HG02763 (cell line): ENCODE measurements around the gene PIEZO2.
"Not testable (repeated sequence)": the region's sequence is repeated elsewhere in the genome, so short reads cannot be mapped to it uniquely, and the experiment has no call there.

Experiments
- ATAC-seq: cut with Tn5 transposase; IDR thresholded peaks from one replicate; pipeline ENCODE4 v1.9.1; 2021; ENCODE audit warnings: mild to moderate bottlenecking, moderate library complexity; ENCODE audit not compliant: unreplicated experiment

Gene PIEZO2

GRCh38 chr18:10851824-10852319 lies 297.5 kb downstream of the PIEZO2 start:
- no peak for ATAC-seq

GRCh38 chr18:10850840-10851239 lies 298.5 kb downstream of the PIEZO2 start:
- no peak for ATAC-seq

DNA sequence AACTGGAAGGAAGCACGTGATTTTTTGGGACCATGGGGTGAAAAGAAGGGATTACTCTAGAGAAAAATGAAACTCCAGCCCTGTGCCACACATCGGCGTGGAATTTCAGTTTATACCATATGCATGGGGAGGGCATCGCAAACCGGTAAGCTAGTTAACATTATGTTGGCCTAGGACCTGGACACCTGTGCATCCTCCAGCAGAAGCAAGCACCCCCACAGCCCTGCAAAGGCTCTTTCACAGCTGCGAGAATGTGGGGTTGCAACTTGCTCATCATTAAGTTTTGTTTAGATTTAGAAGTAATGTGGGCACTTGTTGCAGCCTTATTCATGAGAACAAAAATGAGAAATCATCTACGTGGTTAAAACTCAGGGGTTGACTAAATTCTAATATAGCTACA lies 299.2 kb downstream of the PIEZO2 start:
- ATAC-seq = no peak

- no peak for ATAC-seq
These were observed 301.5 kb downstream of the PIEZO2 start for GRCh38 chr18:10847907-10848306.

GRCh38 chr18:10847408-10847790 lies 302.0 kb downstream of the PIEZO2 start:
- ATAC-seq = no peak

DNA sequence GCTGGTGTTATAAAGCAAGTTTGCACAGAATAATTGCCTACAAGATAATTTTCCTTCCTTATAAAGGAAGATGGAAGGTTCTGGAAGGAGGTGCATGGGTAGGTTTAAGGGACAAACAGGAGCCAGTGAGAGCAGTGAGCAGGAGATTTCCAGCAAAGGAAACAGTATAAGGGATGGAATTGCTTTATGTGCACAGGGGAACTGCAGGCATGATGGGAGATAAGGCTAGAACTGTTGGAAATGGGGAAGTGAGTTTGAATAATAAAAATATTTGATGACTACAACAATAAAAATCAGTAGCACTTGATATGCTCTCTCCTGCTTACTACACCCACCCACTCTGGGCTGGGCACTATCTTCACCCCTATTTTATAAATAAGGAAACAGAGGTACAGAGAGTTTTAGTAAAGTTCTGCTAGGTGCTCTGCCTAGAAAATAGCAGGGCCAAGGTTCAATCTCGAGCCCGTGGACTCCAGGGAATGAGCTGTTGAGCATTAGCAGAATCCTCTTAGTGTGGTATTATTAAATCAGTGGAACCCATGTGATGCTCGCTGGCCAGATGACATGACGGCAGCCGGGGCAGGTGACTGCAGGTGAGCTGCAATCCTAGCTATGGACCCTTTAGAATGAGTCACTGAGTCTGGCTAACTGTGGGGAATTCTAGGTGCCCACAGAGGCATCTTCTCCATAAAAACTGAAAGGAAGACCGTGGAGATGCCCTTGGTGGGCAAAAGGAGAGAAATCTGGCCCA lies 302.5 kb downstream of the PIEZO2 start:
- ATAC-seq = no peak

DNA sequence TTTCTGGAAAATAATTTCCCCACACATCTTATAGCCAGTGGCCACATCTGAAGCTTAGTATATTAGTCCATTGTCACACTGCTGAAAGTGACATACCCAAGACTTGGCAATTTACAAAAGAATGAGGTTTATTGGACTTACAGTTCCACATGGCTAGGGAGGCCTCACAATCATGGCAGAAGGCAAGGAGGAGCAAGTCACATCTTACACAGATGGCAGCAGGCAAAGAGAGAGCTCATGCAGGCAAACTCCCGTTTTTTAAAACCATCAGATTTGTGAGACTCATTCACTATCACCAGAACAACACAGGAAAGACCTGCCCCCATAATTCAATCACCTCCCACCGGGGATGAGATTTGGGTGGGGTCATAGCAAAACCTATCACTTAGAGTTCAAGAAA lies 303.3 kb downstream of the PIEZO2 start:
- not testable (repeated sequence) for ATAC-seq

DNA sequence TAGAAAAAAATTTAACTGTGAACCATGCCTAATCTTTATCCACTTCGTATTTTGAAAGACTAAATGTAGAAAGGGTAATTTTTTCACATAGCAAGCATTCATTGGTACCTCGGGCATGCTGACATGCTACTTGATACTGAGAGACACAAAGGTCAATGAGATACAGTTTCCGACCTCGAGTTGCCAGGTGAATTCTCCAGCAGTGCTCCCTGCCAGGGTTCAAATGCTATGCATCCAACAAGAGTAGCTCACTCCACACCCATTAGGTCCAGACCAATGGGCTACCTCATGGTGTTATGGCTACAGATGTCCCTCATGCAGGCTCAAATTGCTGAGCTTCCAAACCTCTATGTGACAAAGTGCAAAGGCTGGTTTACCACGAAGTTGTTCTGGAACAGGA lies 305.8 kb downstream of the PIEZO2 start:
- no peak for ATAC-seq

GRCh38 chr18:10842861-10843260 lies 306.5 kb downstream of the PIEZO2 start:
- no peak for ATAC-seq

- no peak for ATAC-seq
These were observed 307.0 kb downstream of the PIEZO2 start for GRCh38 chr18:10842371-10842770.

- ATAC-seq = no peak
These were observed 308.2 kb downstream of the PIEZO2 start for GRCh38 chr18:10841203-10841602.

DNA sequence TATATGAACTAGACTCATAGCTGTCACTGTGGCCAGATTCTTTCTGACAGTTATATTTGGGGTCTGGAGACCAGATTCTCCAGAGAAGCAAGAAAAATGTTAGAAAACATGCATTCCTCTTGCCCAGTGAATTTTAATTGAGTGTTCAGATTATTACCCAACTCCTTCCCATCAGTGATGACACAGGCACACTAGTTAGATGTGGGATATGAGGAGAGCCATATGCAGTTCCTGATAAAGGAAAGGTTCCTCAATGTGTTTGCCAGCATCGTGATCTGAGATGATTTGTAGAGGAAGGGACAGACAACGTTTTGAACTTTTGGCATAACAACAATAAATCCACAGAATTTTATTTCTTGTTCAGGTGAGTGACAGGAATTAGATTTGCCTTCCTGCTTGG lies 308.6 kb downstream of the PIEZO2 start:
- no peak for ATAC-seq

DNA sequence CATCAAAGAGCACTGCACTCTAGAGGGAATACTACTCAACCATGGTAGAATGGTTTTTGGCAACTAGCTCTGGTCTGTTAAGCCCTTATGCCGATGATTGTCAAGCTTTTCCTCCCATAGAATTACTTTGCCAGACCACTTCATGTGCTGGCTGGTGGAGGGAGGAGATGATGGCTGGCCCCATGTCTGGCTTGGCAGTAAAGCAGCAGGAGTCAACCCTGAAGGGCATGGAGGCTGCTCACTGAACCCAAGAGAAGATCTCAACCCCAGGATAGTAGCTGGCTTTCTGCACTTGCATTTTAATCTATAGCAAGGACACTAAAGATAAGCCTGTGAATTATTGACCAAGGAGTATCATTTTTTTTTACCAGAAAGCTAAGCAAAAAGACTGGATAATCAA lies 309.9 kb downstream of the PIEZO2 start:
- ATAC-seq = no peak

- ATAC-seq = no peak
These were observed 310.8 kb downstream of the PIEZO2 start for GRCh38 chr18:10838553-10838952.

DNA sequence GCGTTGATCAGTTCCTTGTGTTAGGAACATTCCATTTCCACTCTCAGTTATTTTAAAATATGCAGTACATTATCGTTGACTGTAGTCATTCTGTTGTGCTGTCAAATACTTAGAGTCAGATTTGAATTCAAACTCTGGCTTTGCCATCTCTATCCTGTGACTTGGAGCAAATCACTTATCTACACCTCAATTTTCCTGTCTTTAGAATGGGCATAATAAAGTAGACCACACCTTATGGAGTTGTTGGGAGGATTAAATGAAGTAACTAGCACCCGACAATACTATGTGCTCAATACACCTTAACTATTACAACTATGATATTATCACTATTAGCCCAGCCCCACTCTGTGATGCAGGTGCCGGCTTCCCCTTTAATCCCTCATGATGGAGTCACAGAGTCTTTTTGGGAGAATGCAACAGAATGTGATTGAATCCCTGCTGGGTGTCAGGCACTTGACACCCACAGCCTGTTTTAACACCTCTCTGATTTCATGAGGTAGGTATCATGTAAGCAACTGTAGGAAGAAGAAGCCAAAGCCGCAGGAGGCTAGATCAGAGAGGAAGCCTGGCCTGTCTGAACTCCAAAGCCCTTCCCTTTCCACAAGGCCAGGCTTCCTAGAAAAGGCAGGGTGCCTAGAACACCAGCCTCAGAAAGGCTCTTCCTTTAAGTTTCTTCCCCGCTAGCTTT lies 315.1 kb downstream of the PIEZO2 start:
- ATAC-seq = no peak

DNA sequence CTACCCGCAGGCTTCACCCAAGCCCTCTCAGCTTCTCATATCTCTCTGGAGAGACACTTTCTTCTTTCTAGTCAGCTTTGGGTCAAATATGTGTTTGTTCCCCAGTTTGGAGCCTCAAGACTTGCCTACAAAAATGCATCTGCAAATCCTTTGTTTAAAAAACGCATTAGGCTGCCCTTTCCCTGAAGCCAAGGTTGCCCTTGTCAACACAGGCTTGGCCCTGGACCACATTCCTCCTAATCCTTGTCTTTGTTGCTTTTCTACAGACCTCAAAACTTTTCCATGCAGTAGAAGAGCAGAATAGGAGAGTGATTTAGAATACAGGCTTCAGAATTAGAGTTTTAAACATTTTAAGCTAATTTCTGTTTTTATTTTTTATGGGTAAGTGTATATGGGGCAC lies 315.7 kb downstream of the PIEZO2 start:
- no peak for ATAC-seq

- ATAC-seq = no peak
These were observed 323.0 kb downstream of the PIEZO2 start for GRCh38 chr18:10826400-10826799.

- ATAC-seq = no peak
These were observed 326.9 kb downstream of the PIEZO2 start for GRCh38 chr18:10822456-10822855.

DNA sequence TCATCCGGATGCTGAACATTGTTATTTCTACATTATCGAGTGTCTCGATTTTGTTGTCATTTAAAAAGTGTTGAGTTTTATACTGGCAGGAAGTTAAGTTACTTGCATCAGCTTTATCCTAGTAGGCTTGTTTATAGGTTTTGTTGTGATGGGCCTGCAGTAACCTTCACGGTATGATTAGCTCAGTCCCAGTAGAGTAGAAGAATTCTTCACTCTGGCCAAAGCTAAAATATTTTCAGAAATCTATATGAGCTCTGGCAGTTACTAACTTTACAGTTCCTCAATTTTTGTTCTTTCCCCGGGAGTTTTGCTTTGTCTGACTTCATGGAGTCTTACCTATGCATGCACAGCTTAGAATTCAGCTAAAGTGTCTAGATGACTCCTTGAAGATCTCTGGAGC lies 328.7 kb downstream of the PIEZO2 start:
- no peak for ATAC-seq

- no peak for ATAC-seq
These were observed 335.0 kb downstream of the PIEZO2 start for GRCh38 chr18:10814336-10814735.

DNA sequence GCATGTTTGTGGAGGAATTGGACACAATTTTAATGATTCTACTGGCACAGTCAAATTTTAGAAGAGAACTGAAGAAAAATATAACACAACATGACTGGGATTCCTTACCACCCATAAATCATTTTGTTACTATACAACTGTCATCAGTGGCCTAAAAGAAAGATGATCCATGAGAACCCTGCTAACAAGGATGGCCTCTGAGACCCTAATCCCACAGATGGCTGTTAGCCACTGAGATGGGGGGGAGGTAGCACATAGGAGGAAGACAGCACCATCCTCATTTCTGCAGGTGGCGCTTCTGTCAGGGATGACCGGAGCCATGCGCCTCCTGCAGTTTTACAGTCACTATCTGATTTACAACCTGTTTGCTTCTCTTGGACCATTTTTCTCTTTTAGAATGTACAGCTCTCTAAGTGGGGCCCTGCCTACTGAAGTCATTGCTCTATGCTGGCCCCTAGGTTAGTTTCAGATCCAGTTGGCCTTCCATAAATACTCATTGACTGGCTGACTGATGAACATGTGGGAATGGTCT lies 343.7 kb downstream of the PIEZO2 start:
- ATAC-seq = no peak

GRCh38 chr18:10804126-10804525 lies 345.2 kb downstream of the PIEZO2 start:
- ATAC-seq = no peak
